HepG2 (cell line): ENCODE measurements around the gene ERC1.

ENCODE experiments used
- NAIF1 ChIP-seq: sonication (generic); formaldehyde crosslinking; IDR thresholded peaks from 2 replicates; pipeline ENCODE4 v1.5.0; 2020; ENCODE audit warnings: mild to moderate bottlenecking, missing genetic modification reagents, borderline replicate concordance
- U2AF2 ChIP-seq: fragments of 200-400 bp; formaldehyde crosslinking; IDR thresholded peaks from 2 replicates; pipeline ENCODE4 v1.6.1; 2017; ENCODE audit warnings: low read depth, mild to moderate bottlenecking, low read length
- ZNF605 ChIP-seq: sonication (generic); formaldehyde crosslinking; IDR thresholded peaks from 2 replicates; pipeline ENCODE4 v1.8.0; 2022; ENCODE audit warnings: mild to moderate bottlenecking, missing genetic modification reagents
- TF ChIP-seq, protein P1 (sequence below), 2 experiments: IDR thresholded peaks; 2 replicates each; pipeline ENCODE4 v1.6.1; 2011 to 2012; ENCODE audit warnings: low read length in 2 of 2, borderline replicate concordance in 1 of 2, low read depth in 1 of 2, mild to moderate bottlenecking in 1 of 2, moderate library complexity in 1 of 2
- TF ChIP-seq, protein P2 (sequence below): sonication (generic); formaldehyde crosslinking; IDR thresholded peaks from 2 replicates; pipeline ENCODE4 v1.5.0; 2020; ENCODE audit warnings: mild to moderate bottlenecking, missing genetic modification reagents, moderate library complexity
- TF ChIP-seq, protein P3 (sequence below): IDR thresholded peaks from 2 replicates; pipeline ENCODE4 v1.6.1; 2016; ENCODE audit warnings: mild to moderate bottlenecking, missing biosample characterization, missing genetic modification reagents

DNA sequence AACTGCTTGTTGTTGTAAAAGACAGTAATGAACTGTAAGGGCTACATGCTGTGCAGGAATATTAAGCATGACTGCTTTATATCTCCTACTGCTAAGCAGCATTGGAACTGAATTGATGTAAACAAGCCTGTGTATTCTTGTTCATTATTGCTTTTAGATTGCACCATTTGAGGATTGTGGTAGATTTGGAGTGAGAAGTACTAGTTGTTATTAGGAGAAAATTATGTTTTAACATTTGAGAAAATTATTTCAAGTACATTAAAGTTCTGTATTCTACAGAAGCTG lies 212.7 kb downstream of the ERC1 start:
- TF ChIP-seq, protein P1, sequence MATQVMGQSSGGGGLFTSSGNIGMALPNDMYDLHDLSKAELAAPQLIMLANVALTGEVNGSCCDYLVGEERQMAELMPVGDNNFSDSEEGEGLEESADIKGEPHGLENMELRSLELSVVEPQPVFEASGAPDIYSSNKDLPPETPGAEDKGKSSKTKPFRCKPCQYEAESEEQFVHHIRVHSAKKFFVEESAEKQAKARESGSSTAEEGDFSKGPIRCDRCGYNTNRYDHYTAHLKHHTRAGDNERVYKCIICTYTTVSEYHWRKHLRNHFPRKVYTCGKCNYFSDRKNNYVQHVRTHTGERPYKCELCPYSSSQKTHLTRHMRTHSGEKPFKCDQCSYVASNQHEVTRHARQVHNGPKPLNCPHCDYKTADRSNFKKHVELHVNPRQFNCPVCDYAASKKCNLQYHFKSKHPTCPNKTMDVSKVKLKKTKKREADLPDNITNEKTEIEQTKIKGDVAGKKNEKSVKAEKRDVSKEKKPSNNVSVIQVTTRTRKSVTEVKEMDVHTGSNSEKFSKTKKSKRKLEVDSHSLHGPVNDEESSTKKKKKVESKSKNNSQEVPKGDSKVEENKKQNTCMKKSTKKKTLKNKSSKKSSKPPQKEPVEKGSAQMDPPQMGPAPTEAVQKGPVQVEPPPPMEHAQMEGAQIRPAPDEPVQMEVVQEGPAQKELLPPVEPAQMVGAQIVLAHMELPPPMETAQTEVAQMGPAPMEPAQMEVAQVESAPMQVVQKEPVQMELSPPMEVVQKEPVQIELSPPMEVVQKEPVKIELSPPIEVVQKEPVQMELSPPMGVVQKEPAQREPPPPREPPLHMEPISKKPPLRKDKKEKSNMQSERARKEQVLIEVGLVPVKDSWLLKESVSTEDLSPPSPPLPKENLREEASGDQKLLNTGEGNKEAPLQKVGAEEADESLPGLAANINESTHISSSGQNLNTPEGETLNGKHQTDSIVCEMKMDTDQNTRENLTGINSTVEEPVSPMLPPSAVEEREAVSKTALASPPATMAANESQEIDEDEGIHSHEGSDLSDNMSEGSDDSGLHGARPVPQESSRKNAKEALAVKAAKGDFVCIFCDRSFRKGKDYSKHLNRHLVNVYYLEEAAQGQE (IDR thresholded peaks at IDR 0.05; ENCODE audit: borderline replicate concordance in 1 of 2, low read depth in 1 of 2, low read length in 2 of 2), result no peak
- TF ChIP-seq ZNF605 (CRISPR knock-in tag) (no peak), U2AF2 (no peak), NAIF1 (CRISPR knock-in tag) (no peak)
- TF ChIP-seq, protein P2, sequence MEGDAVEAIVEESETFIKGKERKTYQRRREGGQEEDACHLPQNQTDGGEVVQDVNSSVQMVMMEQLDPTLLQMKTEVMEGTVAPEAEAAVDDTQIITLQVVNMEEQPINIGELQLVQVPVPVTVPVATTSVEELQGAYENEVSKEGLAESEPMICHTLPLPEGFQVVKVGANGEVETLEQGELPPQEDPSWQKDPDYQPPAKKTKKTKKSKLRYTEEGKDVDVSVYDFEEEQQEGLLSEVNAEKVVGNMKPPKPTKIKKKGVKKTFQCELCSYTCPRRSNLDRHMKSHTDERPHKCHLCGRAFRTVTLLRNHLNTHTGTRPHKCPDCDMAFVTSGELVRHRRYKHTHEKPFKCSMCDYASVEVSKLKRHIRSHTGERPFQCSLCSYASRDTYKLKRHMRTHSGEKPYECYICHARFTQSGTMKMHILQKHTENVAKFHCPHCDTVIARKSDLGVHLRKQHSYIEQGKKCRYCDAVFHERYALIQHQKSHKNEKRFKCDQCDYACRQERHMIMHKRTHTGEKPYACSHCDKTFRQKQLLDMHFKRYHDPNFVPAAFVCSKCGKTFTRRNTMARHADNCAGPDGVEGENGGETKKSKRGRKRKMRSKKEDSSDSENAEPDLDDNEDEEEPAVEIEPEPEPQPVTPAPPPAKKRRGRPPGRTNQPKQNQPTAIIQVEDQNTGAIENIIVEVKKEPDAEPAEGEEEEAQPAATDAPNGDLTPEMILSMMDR (CRISPR knock-in tag), result no peak
- TF ChIP-seq, protein P3, sequence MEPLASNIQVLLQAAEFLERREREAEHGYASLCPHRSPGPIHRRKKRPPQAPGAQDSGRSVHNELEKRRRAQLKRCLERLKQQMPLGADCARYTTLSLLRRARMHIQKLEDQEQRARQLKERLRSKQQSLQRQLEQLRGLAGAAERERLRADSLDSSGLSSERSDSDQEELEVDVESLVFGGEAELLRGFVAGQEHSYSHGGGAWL (CRISPR knock-in tag), result no peak
